Endodermal cell (in vitro differentiated cells): ENCODE measurements around the gene C12orf42. TPM values are rescaled to one million over a fixed set of nuclear protein-coding genes. Genes with fewer than 3 reads are reported as not detected.
"Not testable (repeated sequence)": the region's sequence is repeated elsewhere in the genome, so short reads cannot be mapped to it uniquely, and the experiment has no call there.

Experiments
- DNase-seq: peaks from one replicate; pipeline ENCODE4 v3.0.0-alpha.2; 2017
- H3K27ac ChIP-seq: 2 replicates; pipeline ENCODE4 v1.5.1; 2013; ENCODE audit warnings: mild to moderate bottlenecking, low read depth, low read length, moderate library complexity
- H3K27me3 ChIP-seq: 2 replicates; pipeline ENCODE4 v1.6.1; 2013; ENCODE audit warnings: mild to moderate bottlenecking, low read length, moderate library complexity; ENCODE audit not compliant: insufficient read depth, control insufficient read depth, poor library complexity, severe bottlenecking
- H3K36me3 ChIP-seq: 2 replicates; pipeline ENCODE4 v1.7.0; 2013; ENCODE audit warnings: mild to moderate bottlenecking, low read length, moderate library complexity; ENCODE audit not compliant: control insufficient read depth, insufficient read depth
- H3K4me1 ChIP-seq: one replicate; pipeline ENCODE4 v1.7.0; 2013; ENCODE audit warnings: low read length; ENCODE audit not compliant: control insufficient read depth, insufficient read depth
- H3K4me3 ChIP-seq: 2 replicates; pipeline ENCODE4 v1.5.1; 2013; ENCODE audit warnings: mild to moderate bottlenecking, low read length, moderate library complexity
- H3K9ac ChIP-seq: 2 replicates; pipeline ENCODE4 v1.6.1; 2013; ENCODE audit warnings: mild to moderate bottlenecking, low read length, moderate library complexity; ENCODE audit not compliant: poor library complexity, severe bottlenecking; ENCODE audit errors: extremely low read depth
- H3K9me3 ChIP-seq: 2 replicates; pipeline ENCODE4 v1.6.1; 2013; ENCODE audit warnings: mild to moderate bottlenecking, low read length, moderate library complexity; ENCODE audit not compliant: control insufficient read depth
- H3K27ac Mint-ChIP-seq: 2 replicates; pipeline ENCODE4 v1.8.0; 2020; ENCODE audit warnings: mixed read lengths
- H3K27me3 Mint-ChIP-seq: 2 replicates; pipeline ENCODE4 v1.8.0; 2021; ENCODE audit warnings: mild to moderate bottlenecking, mixed read lengths; ENCODE audit not compliant: insufficient read depth
- H3K36me3 Mint-ChIP-seq: 2 replicates; pipeline ENCODE4 v1.8.0; 2020; ENCODE audit warnings: low read depth, mixed read lengths
- H3K4me1 Mint-ChIP-seq: 2 replicates; pipeline ENCODE4 v1.8.0; 2020; ENCODE audit warnings: mixed read lengths
- H3K4me3 Mint-ChIP-seq: 2 replicates; pipeline ENCODE4 v1.8.0; 2020; ENCODE audit warnings: mild to moderate bottlenecking, moderate library complexity, mixed read lengths
- H3K9me3 Mint-ChIP-seq: 2 replicates; pipeline ENCODE4 v1.8.0; 2020; ENCODE audit warnings: mild to moderate bottlenecking, mixed read lengths
- CTCF ChIP-seq: fragments of 200-600 bp; sonication (generic); conservative IDR thresholded peaks from 2 replicates; pipeline ENCODE4 v1.5.0; 2021; ENCODE audit warnings: antibody characterized with exemption, mild to moderate bottlenecking
- WGBS, 2 experiments: methylation state at CpG; one replicate each; pipeline versions ENCODE4 v1.1.5 to v1.1.7; 2013; ENCODE audit warnings: missing lambda C conversion rate in 2 of 2, mixed read lengths in 1 of 2; ENCODE audit not compliant: insufficient coverage in 1 of 2, insufficient read length in 1 of 2; 5-methylcytosine and 5-hydroxymethylcytosine counted together
- total RNA-seq, 2 donors: library from RNA; stranded (reverse); fragmentation: NEBNext Ultra II Directional in 1 of 2; extraction: Animal tissue kit (Norgen Biotek cat#: 25700) in 1 of 2; gene quantifications; 2 replicates in 1 of 2; 3 replicates in 1 of 2; pipeline ENCODE4 v1.2.1, GENCODE V29; 2021

The C12orf42 gene
- total RNA-seq, 2 donors from 2014 or later, result not detected

- WGBS, 2 experiments, result 88 to 100% methylated on average over 2 to 3 of the region's 3 CpGs
- H3K27ac Mint-ChIP-seq, result no peak overlapping the region
- Histone ChIP-seq H3K4me1 (no peaks in the 10 kb centered on the region), H3K27me3 (no peaks in the 10 kb centered on the region), H3K36me3 (no peaks in the 10 kb centered on the region), H3K27ac (no peak overlapping the region), H3K9ac (no peak overlapping the region), H3K4me3 (no peak overlapping the region), H3K9me3 (no peaks in the 10 kb centered on the region)
- TF ChIP-seq CTCF, result no peak
- no peaks in the 10 kb centered on the region for H3K36me3 Mint-ChIP-seq
- no peak overlapping the region for H3K4me3 Mint-ChIP-seq
- peaks cover 17% of the 10 kb centered on the region for H3K4me1 Mint-ChIP-seq
- no peak for DNase-seq
- no peaks in the 10 kb centered on the region for H3K27me3 Mint-ChIP-seq
- no peaks in the 10 kb centered on the region for H3K9me3 Mint-ChIP-seq
Observed at GRCh38 chr12:103442822-103443221, 52.9 kb downstream of the C12orf42 start.

GRCh38 chr12:103442182-103442555 lies 53.6 kb downstream of the C12orf42 start:
- Mint-ChIP-seq H3K9me3 (no peaks in the 10 kb centered on the region), H3K27me3 (no peaks in the 10 kb centered on the region), H3K4me3 (no peak overlapping the region), H3K4me1 (peaks cover 17% of the 10 kb centered on the region), H3K36me3 (no peaks in the 10 kb centered on the region), H3K27ac (no peak overlapping the region)
- Histone ChIP-seq H3K27me3 (no peaks in the 10 kb centered on the region), H3K36me3 (no peaks in the 10 kb centered on the region), H3K9ac (no peak overlapping the region), H3K27ac (no peak overlapping the region), H3K4me1 (no peaks in the 10 kb centered on the region), H3K9me3 (no peaks in the 10 kb centered on the region), H3K4me3 (no peak overlapping the region)
- no peak for TF ChIP-seq CTCF
- WGBS, 2 experiments, result 72 to 77% methylated on average over 4 to 5 of the region's 5 CpGs
- DNase-seq, result no peak

GRCh38 chr12:103441437-103442181 lies 54.2 kb downstream of the C12orf42 start:
- Mint-ChIP-seq H3K4me1 (peaks cover 16% of the 10 kb centered on the region), H3K4me3 (no peak overlapping the region), H3K27me3 (no peaks in the 10 kb centered on the region), H3K36me3 (no peaks in the 10 kb centered on the region), H3K27ac (no peak overlapping the region), H3K9me3 (no peaks in the 10 kb centered on the region)
- Histone ChIP-seq H3K9me3 (no peaks in the 10 kb centered on the region), H3K4me3 (no peak overlapping the region), H3K36me3 (no peaks in the 10 kb centered on the region), H3K27ac (no peak overlapping the region), H3K9ac (no peak overlapping the region), H3K27me3 (no peaks in the 10 kb centered on the region), H3K4me1 (no peaks in the 10 kb centered on the region)
- no peak for TF ChIP-seq CTCF
- no peak for DNase-seq
- WGBS, 2 experiments, result 85% methylated on average over 1 of the region's 1 CpG; no CpG with 5 or more reads in 1 of the 2 experiments

GRCh38 chr12:103434165-103435105 lies 61.3 kb downstream of the C12orf42 start:
- Mint-ChIP-seq H3K27ac (peak overlapping the region; percentile 92), H3K4me3 (peak overlapping the region; percentile 60), H3K9me3 (peaks cover 18% of the 10 kb centered on the region)
- H3K27me3 Mint-ChIP-seq, H3K9ac ChIP-seq, H3K4me1 ChIP-seq, H3K9me3 ChIP-seq, H3K36me3 Mint-ChIP-seq, H3K27ac ChIP-seq, H3K36me3 ChIP-seq, H3K27me3 ChIP-seq, H3K4me1 Mint-ChIP-seq: not testable (repeated sequence)
- DNase-seq, result peak; percentile 75
- WGBS, 2 experiments, result 62 to 68% methylated on average over 10 to 27 of the region's 33 CpGs
- H3K4me3 ChIP-seq, result peak overlapping the region; percentile 2
